ENCODE results near the gene CHPF2. TPM values are rescaled to one million over a fixed set of nuclear protein-coding genes. Genes with fewer than 3 reads are reported as not detected.

The CHPF2 gene
- total RNA-seq, 1 donor from 2014 or later = 17.3 TPM

- H3K27ac ChIP-seq (replicated peaks) = no peak overlapping the region
- H3K27me3 ChIP-seq (ENCODE audit: low read depth) = peaks cover 21% of the 10 kb centered on the region
- TF ChIP-seq CTCF (IDR thresholded peaks at IDR 0.05; ENCODE audit: borderline replicate concordance) = no peak
- intact Hi-C loops (cut with micrococcal nuclease) = no loop called here
- H3K36me3 ChIP-seq = no peaks in the 10 kb centered on the region
- H3K4me3 ChIP-seq = no peak overlapping the region
- DNase-seq = no peak
- H3K9me3 ChIP-seq (replicated peaks) = no peaks in the 10 kb centered on the region
- peaks cover 23% of the 10 kb centered on the region for H3K4me1 ChIP-seq
These were observed 42.1 kb downstream of the CHPF2 start for GRCh38 chr7:151274396-151274795.

GRCh38 chr7:151274936-151275812, 42.9 kb downstream of the CHPF2 start:
- intact Hi-C loops (cut with micrococcal nuclease) = no loop called here
- Histone ChIP-seq H3K36me3 (no peaks in the 10 kb centered on the region), H3K9me3 (replicated peaks) (no peaks in the 10 kb centered on the region), H3K27ac (replicated peaks) (no peak overlapping the region), H3K4me1 (peaks cover 23% of the 10 kb centered on the region), H3K27me3 (ENCODE audit: low read depth) (peaks cover 28% of the 10 kb centered on the region), H3K4me3 (no peak overlapping the region)
- no peak for TF ChIP-seq CTCF (IDR thresholded peaks at IDR 0.05; ENCODE audit: borderline replicate concordance)
- no peak for DNase-seq

GRCh38 chr7:151275813-151276577, 43.7 kb downstream of the CHPF2 start:
- Histone ChIP-seq H3K9me3 (replicated peaks) (no peaks in the 10 kb centered on the region), H3K27me3 (ENCODE audit: low read depth) (peaks cover 34% of the 10 kb centered on the region), H3K27ac (replicated peaks) (no peak overlapping the region), H3K36me3 (no peaks in the 10 kb centered on the region), H3K4me3 (peak overlapping the region; percentile 62), H3K4me1 (peaks cover 23% of the 10 kb centered on the region)
- no peak for DNase-seq
- TF ChIP-seq CTCF (IDR thresholded peaks at IDR 0.05; ENCODE audit: borderline replicate concordance) = no peak
- intact Hi-C loops (cut with micrococcal nuclease) = no loop called here

- H3K27me3 ChIP-seq (ENCODE audit: low read depth) = peaks cover 43% of the 10 kb centered on the region
- DNase-seq = peak; percentile 61
- no peaks in the 10 kb centered on the region for H3K9me3 ChIP-seq (replicated peaks)
- H3K27ac ChIP-seq (replicated peaks) = no peak overlapping the region
- peaks cover 23% of the 10 kb centered on the region for H3K4me1 ChIP-seq
- intact Hi-C loops (cut with micrococcal nuclease) = no loop called here
- no peak for TF ChIP-seq CTCF (IDR thresholded peaks at IDR 0.05; ENCODE audit: borderline replicate concordance)
- no peaks in the 10 kb centered on the region for H3K36me3 ChIP-seq
- peak overlapping the region; percentile 62 for H3K4me3 ChIP-seq
These were observed 44.6 kb downstream of the CHPF2 start for GRCh38 chr7:151276666-151277590.

- intact Hi-C loops (cut with micrococcal nuclease) = no loop called here
- H3K27me3 ChIP-seq (ENCODE audit: low read depth) = peaks cover 50% of the 10 kb centered on the region
- no peak overlapping the region for H3K27ac ChIP-seq (replicated peaks)
- no peak for DNase-seq
- peaks cover 16% of the 10 kb centered on the region for H3K4me1 ChIP-seq
- H3K9me3 ChIP-seq (replicated peaks) = no peaks in the 10 kb centered on the region
- H3K36me3 ChIP-seq = no peaks in the 10 kb centered on the region
- TF ChIP-seq CTCF (IDR thresholded peaks at IDR 0.05; ENCODE audit: borderline replicate concordance) = no peak
- peak overlapping the region; percentile 62 for H3K4me3 ChIP-seq
These were observed 45.3 kb downstream of the CHPF2 start for GRCh38 chr7:151277631-151278030.
